K562 (cell line): ENCODE results near the gene NCKAP1.
"Not testable (repeated sequence)": the region's sequence is repeated elsewhere in the genome, so short reads cannot be mapped to it uniquely, and the experiment has no call there.

Experiments
- E2F5 ChIP-seq: sonication (generic); formaldehyde crosslinking; IDR thresholded peaks from 2 replicates; pipeline ENCODE4 v1.8.0; 2022; ENCODE audit warnings: mild to moderate bottlenecking, missing genetic modification reagents
- ETV6 ChIP-seq, 3 experiments: fragments of 150-350 bp in 1 of 3; sonication (generic) in 1 of 3; formaldehyde crosslinking in 1 of 3; IDR thresholded peaks; 2 replicates each; pipeline versions ENCODE4 v1.6.1 to v1.8.0; 2014 to 2022; ENCODE audit warnings: borderline replicate concordance in 2 of 3, low read depth in 2 of 3, antibody characterized with exemption in 1 of 3, low read length in 1 of 3, mild to moderate bottlenecking in 1 of 3, missing genetic modification reagents in 1 of 3
- FOS ChIP-seq: IDR thresholded peaks from 3 replicates; pipeline ENCODE4 v1.6.1; 2011; ENCODE audit not compliant: insufficient read length; ENCODE audit errors: extremely low read depth
- MTA2 ChIP-seq: fragments of 450-650 bp; IDR thresholded peaks from 2 replicates; pipeline ENCODE4 v1.6.1; 2016; ENCODE audit warnings: low read depth
- PHTF2 ChIP-seq: fragments of 250-450 bp; sonication (Bioruptor Pico); IDR thresholded peaks from 2 replicates; pipeline ENCODE4 v1.5.0; 2021; ENCODE audit warnings: mild to moderate bottlenecking
- SP1 ChIP-seq: sonication (generic); formaldehyde crosslinking; IDR thresholded peaks from 2 replicates; pipeline ENCODE4 v1.8.1; 2022; ENCODE audit warnings: mild to moderate bottlenecking, missing genetic modification reagents
- ZBTB40 ChIP-seq, 2 experiments: fragments of 450-650 bp in 1 of 2; sonication (generic) in 1 of 2; formaldehyde crosslinking in 1 of 2; IDR thresholded peaks; 2 replicates each; pipeline versions ENCODE4 v1.7.1 to v1.9.0; 2016 to 2022; ENCODE audit warnings: inconsistent platforms in 1 of 2, mild to moderate bottlenecking in 1 of 2, missing genetic modification reagents in 1 of 2
- ZFP30 ChIP-seq: fragments of 250-450 bp; sonication (Bioruptor Pico); IDR thresholded peaks from 2 replicates; pipeline ENCODE4 v1.8.0; 2022; ENCODE audit warnings: moderate library complexity, mild to moderate bottlenecking, inconsistent platforms, borderline replicate concordance
- ZNF384 ChIP-seq: IDR thresholded peaks from 2 replicates; pipeline ENCODE4 v1.6.1; 2012; ENCODE audit warnings: low read depth, low read length, improper control_type of control experiment

GRCh38 chr2:183017845-183018244 is 20.4 kb downstream of the NCKAP1 start:
- not testable (repeated sequence) for TF ChIP-seq ZBTB40 (IDR thresholded peaks at IDR 0.05); ZBTB40 (CRISPR knock-in tag; IDR thresholded peaks at IDR 0.05); E2F5; ETV6 (IDR thresholded peaks at IDR 0.05; ENCODE audit: borderline replicate concordance in 1 of 2, low read depth in 2 of 2, low read length in 1 of 2); ETV6 (CRISPR knock-in tag; IDR thresholded peaks at IDR 0.05; ENCODE audit: borderline replicate concordance); ZNF384; FOS; MTA2; ZFP30 (CRISPR knock-in tag); SP1 (CRISPR knock-in tag); PHTF2 (CRISPR knock-in tag)
